Right lobe of liver (tissue), 4 donors: ENCODE data around the gene PDE4B.

ENCODE experiments used
- CTCF ChIP-seq, 4 donors: fragments of 200-600 bp in 3 of 4; fragments of 450-650 bp in 1 of 4; IDR thresholded peaks; one replicate each; pipeline versions ENCODE4 v1.5.1 to v1.8.0; 2016 to 2022; ENCODE audit warnings: antibody characterized with exemption in 4 of 4, mild to moderate bottlenecking in 2 of 4
- POLR2A ChIP-seq: fragments of 450-650 bp; IDR thresholded peaks from one replicate; pipeline ENCODE4 v1.6.1; 2017; ENCODE audit warnings: antibody characterized with exemption, mild to moderate bottlenecking
- donor health status: DM: no; HTN: no; CAD: no.
- donor health status: DM: no; HTN: no; CAD: no.
- donor health status: DM: no; HTN: yes; CAD: no.

- no peak for TF ChIP-seq POLR2A
- no peak for TF ChIP-seq CTCF (IDR thresholded peaks at IDR 0.05)
Measured at GRCh38 chr1:66013371-66013770, 220.7 kb downstream of the PDE4B start.
